HG03064 (cell line): ENCODE measurements around the gene TAGLN2.

ENCODE experiments used
- ATAC-seq: cut with Tn5 transposase; IDR thresholded peaks from one replicate; pipeline ENCODE4 v1.9.1; 2021; ENCODE audit warnings: low read depth; ENCODE audit not compliant: unreplicated experiment

The TAGLN2 gene

GRCh38 chr1:159949981-159950381 lies 24.7 kb upstream of the TAGLN2 start:
- no peak for ATAC-seq

GRCh38 chr1:159949123-159949522 lies 23.8 kb upstream of the TAGLN2 start:
- no peak for ATAC-seq

GRCh38 chr1:159947942-159948341 lies 22.6 kb upstream of the TAGLN2 start:
- ATAC-seq, result no peak

GRCh38 chr1:159946242-159947187 lies 21.2 kb upstream of the TAGLN2 start:
- no peak for ATAC-seq

- no peak for ATAC-seq
Measured at GRCh38 chr1:159945483-159946241, 20.4 kb upstream of the TAGLN2 start, which contains the start of gene IGSF9. Gene IGSF9, minus strand, starts transcription at chr1:159945613. Its CDS starts 2,159 bp downstream, at chr1:159943454.

GRCh38 chr1:159944623-159945455 lies 19.5 kb upstream of the TAGLN2 start:
- no peak for ATAC-seq

- ATAC-seq, result no peak
Measured at GRCh38 chr1:159943908-159944622, 18.8 kb upstream of the TAGLN2 start.

- ATAC-seq, result no peak
Measured at GRCh38 chr1:159943278-159943640, 18.0 kb upstream of the TAGLN2 start.

- ATAC-seq, result no peak
Measured at GRCh38 chr1:159942632-159943277, 17.4 kb upstream of the TAGLN2 start.

- no peak for ATAC-seq
Measured at GRCh38 chr1:159941591-159942560, 16.6 kb upstream of the TAGLN2 start.

- no peak for ATAC-seq
Measured at GRCh38 chr1:159941141-159941540, 15.8 kb upstream of the TAGLN2 start.

GRCh38 chr1:159940006-159940620 lies 14.8 kb upstream of the TAGLN2 start:
- no peak for ATAC-seq

- ATAC-seq, result no peak
Measured at GRCh38 chr1:159939678-159940002, 14.3 kb upstream of the TAGLN2 start.

GRCh38 chr1:159938905-159939677 lies 13.8 kb upstream of the TAGLN2 start:
- ATAC-seq, result no peak

GRCh38 chr1:159938211-159938852 lies 13.0 kb upstream of the TAGLN2 start:
- ATAC-seq, result no peak

GRCh38 chr1:159937054-159937750 lies 11.9 kb upstream of the TAGLN2 start:
- no peak for ATAC-seq
